ENCODE results near the gene SNAPC4. TPM values are rescaled to one million over a fixed set of nuclear protein-coding genes. Genes with fewer than 3 reads are reported as not detected.

SNAPC4 gene
- polyA plus RNA-seq, 1 of the 3 experiments (the other 2 are of a cell fraction): 9.2 TPM

DNA sequence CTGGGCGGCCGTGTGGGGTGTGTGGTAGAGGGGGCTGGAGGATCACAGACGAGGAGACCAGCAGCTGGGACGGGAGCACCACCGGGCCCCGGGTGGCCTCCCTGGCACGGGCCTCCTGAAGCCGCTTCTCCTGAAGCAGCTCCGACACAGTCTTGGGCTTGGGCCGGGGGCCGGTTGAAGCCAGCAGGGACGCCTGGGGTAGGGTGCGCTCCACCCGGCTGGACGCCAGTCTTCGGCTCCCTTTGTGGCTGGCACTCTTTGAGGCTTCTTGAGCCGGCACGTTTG, 21.0 kb downstream of the SNAPC4 start (continued):
- TF ChIP-seq, protein P1, sequence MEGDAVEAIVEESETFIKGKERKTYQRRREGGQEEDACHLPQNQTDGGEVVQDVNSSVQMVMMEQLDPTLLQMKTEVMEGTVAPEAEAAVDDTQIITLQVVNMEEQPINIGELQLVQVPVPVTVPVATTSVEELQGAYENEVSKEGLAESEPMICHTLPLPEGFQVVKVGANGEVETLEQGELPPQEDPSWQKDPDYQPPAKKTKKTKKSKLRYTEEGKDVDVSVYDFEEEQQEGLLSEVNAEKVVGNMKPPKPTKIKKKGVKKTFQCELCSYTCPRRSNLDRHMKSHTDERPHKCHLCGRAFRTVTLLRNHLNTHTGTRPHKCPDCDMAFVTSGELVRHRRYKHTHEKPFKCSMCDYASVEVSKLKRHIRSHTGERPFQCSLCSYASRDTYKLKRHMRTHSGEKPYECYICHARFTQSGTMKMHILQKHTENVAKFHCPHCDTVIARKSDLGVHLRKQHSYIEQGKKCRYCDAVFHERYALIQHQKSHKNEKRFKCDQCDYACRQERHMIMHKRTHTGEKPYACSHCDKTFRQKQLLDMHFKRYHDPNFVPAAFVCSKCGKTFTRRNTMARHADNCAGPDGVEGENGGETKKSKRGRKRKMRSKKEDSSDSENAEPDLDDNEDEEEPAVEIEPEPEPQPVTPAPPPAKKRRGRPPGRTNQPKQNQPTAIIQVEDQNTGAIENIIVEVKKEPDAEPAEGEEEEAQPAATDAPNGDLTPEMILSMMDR (IDR thresholded peaks at IDR 0.05): no peak
- TF ChIP-seq, protein P2, sequence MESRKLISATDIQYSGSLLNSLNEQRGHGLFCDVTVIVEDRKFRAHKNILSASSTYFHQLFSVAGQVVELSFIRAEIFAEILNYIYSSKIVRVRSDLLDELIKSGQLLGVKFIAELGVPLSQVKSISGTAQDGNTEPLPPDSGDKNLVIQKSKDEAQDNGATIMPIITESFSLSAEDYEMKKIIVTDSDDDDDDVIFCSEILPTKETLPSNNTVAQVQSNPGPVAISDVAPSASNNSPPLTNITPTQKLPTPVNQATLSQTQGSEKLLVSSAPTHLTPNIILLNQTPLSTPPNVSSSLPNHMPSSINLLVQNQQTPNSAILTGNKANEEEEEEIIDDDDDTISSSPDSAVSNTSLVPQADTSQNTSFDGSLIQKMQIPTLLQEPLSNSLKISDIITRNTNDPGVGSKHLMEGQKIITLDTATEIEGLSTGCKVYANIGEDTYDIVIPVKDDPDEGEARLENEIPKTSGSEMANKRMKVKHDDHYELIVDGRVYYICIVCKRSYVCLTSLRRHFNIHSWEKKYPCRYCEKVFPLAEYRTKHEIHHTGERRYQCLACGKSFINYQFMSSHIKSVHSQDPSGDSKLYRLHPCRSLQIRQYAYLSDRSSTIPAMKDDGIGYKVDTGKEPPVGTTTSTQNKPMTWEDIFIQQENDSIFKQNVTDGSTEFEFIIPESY (IDR thresholded peaks at IDR 0.05; ENCODE audit: borderline replicate concordance, low read depth): no peak

DNA sequence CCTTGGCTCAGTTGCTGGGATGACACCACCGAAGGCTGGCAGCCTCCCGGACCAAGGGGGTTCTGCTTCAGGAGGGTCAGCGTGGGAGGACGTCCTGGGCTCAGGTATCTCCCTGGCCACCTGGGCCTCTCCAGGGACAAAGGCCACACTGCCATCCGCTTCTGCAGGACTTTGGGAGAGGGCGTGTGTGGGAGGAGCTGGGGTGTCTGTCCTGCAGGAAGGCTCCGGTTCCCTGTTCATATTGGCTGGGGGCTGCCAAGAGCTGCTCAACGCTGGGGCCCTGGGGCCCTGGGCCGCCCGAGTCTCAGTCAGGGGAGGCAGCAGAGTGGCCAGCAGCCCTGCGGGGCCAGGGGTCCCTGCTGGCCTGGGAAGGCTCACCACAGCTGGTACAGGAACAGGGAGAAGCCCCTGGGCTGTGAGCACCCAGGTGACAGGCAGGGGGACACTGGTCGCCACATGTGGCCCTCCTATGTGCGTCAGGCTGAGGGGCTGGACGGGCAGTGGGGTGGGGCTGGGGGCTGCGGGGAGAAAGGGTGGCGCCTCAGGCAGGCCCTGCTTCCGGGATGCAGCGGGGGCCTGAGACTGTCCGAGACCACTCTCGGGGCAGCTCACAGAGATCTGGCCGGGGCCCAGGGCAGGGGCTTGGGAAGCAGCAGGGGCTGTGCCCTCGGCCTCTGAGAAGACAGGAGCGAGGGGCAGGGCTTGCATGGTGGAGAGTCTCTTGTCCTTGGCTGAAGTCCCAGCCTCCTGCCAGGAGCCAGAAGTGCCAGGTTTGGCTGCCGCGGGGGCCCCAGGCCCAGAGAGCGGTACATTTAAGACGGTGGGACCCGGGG, 21.6 kb downstream of the SNAPC4 start:
- no peak for TF ChIP-seq ELF1 (IDR thresholded peaks at IDR 0.05)
- TF ChIP-seq JUND (IDR thresholded peaks at IDR 0.05): no peak
- TF ChIP-seq TEAD4 (IDR thresholded peaks at IDR 0.05; ENCODE audit: borderline replicate concordance, insufficient read depth): no peak
- no peak for TF ChIP-seq GATA2 (CRISPR knock-in tag; IDR thresholded peaks at IDR 0.05)
- TF ChIP-seq, protein P3, sequence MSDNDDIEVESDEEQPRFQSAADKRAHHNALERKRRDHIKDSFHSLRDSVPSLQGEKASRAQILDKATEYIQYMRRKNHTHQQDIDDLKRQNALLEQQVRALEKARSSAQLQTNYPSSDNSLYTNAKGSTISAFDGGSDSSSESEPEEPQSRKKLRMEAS (IDR thresholded peaks at IDR 0.05; ENCODE audit: low read depth): no peak
- TF ChIP-seq SIN3A (IDR thresholded peaks at IDR 0.05; ENCODE audit: borderline replicate concordance, low read depth, low read length): no peak
- no peak for TF ChIP-seq SMC3 (IDR thresholded peaks at IDR 0.05; ENCODE audit: low read depth, low read length)
- no peak for TF ChIP-seq EZH2phosphoT487 (IDR thresholded peaks at IDR 0.05; ENCODE audit: borderline replicate concordance, low read depth)
- no peak for TF ChIP-seq YY1 (IDR thresholded peaks at IDR 0.05; ENCODE audit: low read depth)
- TF ChIP-seq, protein P4, sequence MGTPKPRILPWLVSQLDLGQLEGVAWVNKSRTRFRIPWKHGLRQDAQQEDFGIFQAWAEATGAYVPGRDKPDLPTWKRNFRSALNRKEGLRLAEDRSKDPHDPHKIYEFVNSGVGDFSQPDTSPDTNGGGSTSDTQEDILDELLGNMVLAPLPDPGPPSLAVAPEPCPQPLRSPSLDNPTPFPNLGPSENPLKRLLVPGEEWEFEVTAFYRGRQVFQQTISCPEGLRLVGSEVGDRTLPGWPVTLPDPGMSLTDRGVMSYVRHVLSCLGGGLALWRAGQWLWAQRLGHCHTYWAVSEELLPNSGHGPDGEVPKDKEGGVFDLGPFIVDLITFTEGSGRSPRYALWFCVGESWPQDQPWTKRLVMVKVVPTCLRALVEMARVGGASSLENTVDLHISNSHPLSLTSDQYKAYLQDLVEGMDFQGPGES (IDR thresholded peaks at IDR 0.05; ENCODE audit: low read depth, low read length): no peak
- TF ChIP-seq GABPA (IDR thresholded peaks at IDR 0.05; ENCODE audit: low read depth): no peak
- TF ChIP-seq FOXM1 (IDR thresholded peaks at IDR 0.05; ENCODE audit: low read depth): no peak
- TF ChIP-seq, protein P5, sequence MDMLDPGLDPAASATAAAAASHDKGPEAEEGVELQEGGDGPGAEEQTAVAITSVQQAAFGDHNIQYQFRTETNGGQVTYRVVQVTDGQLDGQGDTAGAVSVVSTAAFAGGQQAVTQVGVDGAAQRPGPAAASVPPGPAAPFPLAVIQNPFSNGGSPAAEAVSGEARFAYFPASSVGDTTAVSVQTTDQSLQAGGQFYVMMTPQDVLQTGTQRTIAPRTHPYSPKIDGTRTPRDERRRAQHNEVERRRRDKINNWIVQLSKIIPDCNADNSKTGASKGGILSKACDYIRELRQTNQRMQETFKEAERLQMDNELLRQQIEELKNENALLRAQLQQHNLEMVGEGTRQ (IDR thresholded peaks at IDR 0.05; ENCODE audit: borderline replicate concordance, low read depth, low read length): no peak
- TF ChIP-seq, protein P1 (IDR thresholded peaks at IDR 0.05): no peak
- TF ChIP-seq RFX5 (IDR thresholded peaks at IDR 0.05; ENCODE audit: low read length): no peak
- TF ChIP-seq, protein P6, sequence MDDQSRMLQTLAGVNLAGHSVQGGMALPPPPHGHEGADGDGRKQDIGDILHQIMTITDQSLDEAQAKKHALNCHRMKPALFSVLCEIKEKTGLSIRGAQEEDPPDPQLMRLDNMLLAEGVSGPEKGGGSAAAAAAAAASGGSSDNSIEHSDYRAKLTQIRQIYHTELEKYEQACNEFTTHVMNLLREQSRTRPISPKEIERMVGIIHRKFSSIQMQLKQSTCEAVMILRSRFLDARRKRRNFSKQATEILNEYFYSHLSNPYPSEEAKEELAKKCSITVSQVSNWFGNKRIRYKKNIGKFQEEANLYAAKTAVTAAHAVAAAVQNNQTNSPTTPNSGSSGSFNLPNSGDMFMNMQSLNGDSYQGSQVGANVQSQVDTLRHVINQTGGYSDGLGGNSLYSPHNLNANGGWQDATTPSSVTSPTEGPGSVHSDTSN (IDR thresholded peaks at IDR 0.05): no peak
- no peak for TF ChIP-seq RAD21 (IDR thresholded peaks at IDR 0.05; ENCODE audit: low read length)
- TF ChIP-seq FOXJ3 (CRISPR knock-in tag; IDR thresholded peaks at IDR 0.05): no peak
- ChIA-PET CTCF (interaction anchor here (1.3 to 3.9 kb wide), 4 partner anchors 15 to 65 kb away, joined by 3 to 15 read pairs (median 4); partner anchors contain the start of genes DNLZ and SNAPC4), POLR2A (interaction anchor here (1.0 kb wide), 1 partner anchor 13 kb away, joined by 3 read pairs; no protein-coding TSS in a partner anchor)
- no peak overlapping the region for H3K27ac ChIP-seq (ENCODE audit: low read depth in 2 of 2, low read length in 1 of 2)
- no peak for DNase-seq
- WGBS (ENCODE audit: low lambda C conversion rate): 95% methylated on average over 19 of the region's 28 CpGs
- peaks cover 0 to 28% of the 10 kb centered on the region in 2 experiments; a peak in 1 of 4 replicates for H3K4me1 ChIP-seq (ENCODE audit: control insufficient read depth in 1 of 2, insufficient read depth in 2 of 2, low read depth in 1 of 2, low read length in 1 of 2)
- no peaks in the 10 kb centered on the region for H3K9me3 ChIP-seq
- no peaks in the 10 kb centered on the region for H3K27me3 ChIP-seq (ENCODE audit: insufficient read depth)
- no peak overlapping the region for H2AFZ ChIP-seq (ENCODE audit: low read depth)
- H3K36me3 ChIP-seq (replicated peaks in 1 of 2; ENCODE audit: control insufficient read depth in 1 of 2, insufficient read depth in 2 of 2, low read length in 1 of 2): peaks cover 0 to 68% of the 10 kb centered on the region in 2 experiments
- H3K4me2 ChIP-seq: no peak overlapping the region
- no peaks in the 10 kb centered on the region for H3K9me2 ChIP-seq
- H3F3A ChIP-seq (replicated peaks; ENCODE audit: insufficient read depth): no peaks in the 10 kb centered on the region
- H4K20me1 ChIP-seq (ENCODE audit: insufficient read depth): no peaks in the 10 kb centered on the region
- no peak overlapping the region for H3K4me3 ChIP-seq (ENCODE audit: low read depth in 2 of 2, low read length in 1 of 2)
- no peak overlapping the region for H3K9ac ChIP-seq
- H3K79me2 ChIP-seq (ENCODE audit: insufficient read depth): no peaks in the 10 kb centered on the region
